ENCODE results near the gene VPS33A. TPM values are rescaled to one million over a fixed set of nuclear protein-coding genes. Genes with fewer than 3 reads are reported as not detected.

The VPS33A gene
- total RNA-seq, 1 donor from 2014 or later: 16.9 TPM

DNA sequence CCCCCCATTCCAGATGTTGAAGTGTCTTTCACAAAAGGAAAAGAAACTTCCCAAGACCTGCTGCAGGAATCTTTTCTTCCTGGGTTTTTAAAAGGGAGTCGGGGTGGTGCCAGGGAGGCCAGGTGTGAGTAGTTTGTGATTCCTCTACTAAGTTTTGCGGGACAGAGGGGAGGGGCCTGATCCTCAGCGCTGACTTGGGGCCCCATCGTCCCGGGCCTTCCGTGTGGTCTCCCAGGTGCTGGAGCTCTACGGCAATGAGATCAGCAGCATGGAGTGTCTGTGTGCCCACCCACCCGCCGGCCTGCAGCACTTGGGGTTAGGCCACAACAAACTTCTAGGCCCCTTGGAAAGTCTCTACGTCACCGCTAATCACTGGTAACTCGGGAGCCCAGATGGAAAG, 78.8 kb downstream of the VPS33A start:
- H3K4me3 Mint-ChIP-seq (ENCODE audit: unreplicated experiment): no peak overlapping the region
- H3K27me3 Mint-ChIP-seq (ENCODE audit: low read depth): peaks cover 1% of the 10 kb centered on the region
- no peaks in the 10 kb centered on the region for H3K9me3 Mint-ChIP-seq (ENCODE audit: low read depth)
- peaks cover 3% of the 10 kb centered on the region for H3K4me1 Mint-ChIP-seq (ENCODE audit: low read depth)
- no peaks in the 10 kb centered on the region for H3K36me3 Mint-ChIP-seq (ENCODE audit: low read depth)
- TF ChIP-seq, protein P1, sequence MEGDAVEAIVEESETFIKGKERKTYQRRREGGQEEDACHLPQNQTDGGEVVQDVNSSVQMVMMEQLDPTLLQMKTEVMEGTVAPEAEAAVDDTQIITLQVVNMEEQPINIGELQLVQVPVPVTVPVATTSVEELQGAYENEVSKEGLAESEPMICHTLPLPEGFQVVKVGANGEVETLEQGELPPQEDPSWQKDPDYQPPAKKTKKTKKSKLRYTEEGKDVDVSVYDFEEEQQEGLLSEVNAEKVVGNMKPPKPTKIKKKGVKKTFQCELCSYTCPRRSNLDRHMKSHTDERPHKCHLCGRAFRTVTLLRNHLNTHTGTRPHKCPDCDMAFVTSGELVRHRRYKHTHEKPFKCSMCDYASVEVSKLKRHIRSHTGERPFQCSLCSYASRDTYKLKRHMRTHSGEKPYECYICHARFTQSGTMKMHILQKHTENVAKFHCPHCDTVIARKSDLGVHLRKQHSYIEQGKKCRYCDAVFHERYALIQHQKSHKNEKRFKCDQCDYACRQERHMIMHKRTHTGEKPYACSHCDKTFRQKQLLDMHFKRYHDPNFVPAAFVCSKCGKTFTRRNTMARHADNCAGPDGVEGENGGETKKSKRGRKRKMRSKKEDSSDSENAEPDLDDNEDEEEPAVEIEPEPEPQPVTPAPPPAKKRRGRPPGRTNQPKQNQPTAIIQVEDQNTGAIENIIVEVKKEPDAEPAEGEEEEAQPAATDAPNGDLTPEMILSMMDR (IDR thresholded peaks at IDR 0.05): no peak
- H3K27ac Mint-ChIP-seq (ENCODE audit: unreplicated experiment): no peak overlapping the region
- no peak for DNase-seq (ENCODE audit: low spot score)

- H3K4me1 Mint-ChIP-seq (ENCODE audit: low read depth): peaks cover 5% of the 10 kb centered on the region
- DNase-seq (ENCODE audit: low spot score): no peak
- H3K36me3 Mint-ChIP-seq (ENCODE audit: low read depth): no peaks in the 10 kb centered on the region
- no peaks in the 10 kb centered on the region for H3K9me3 Mint-ChIP-seq (ENCODE audit: low read depth)
- H3K4me3 Mint-ChIP-seq (ENCODE audit: unreplicated experiment): no peak overlapping the region
- H3K27ac Mint-ChIP-seq (ENCODE audit: unreplicated experiment): no peak overlapping the region
- H3K27me3 Mint-ChIP-seq (ENCODE audit: low read depth): no peaks in the 10 kb centered on the region
- TF ChIP-seq, protein P1 (IDR thresholded peaks at IDR 0.05): no peak
These were observed 80.7 kb downstream of the VPS33A start for GRCh38 chr12:122185494-122186082.

- TF ChIP-seq, protein P1 (IDR thresholded peaks at IDR 0.05): no peak
- no peaks in the 10 kb centered on the region for H3K27me3 Mint-ChIP-seq (ENCODE audit: low read depth)
- H3K4me3 Mint-ChIP-seq (ENCODE audit: unreplicated experiment): no peak overlapping the region
- H3K27ac Mint-ChIP-seq (ENCODE audit: unreplicated experiment): no peak overlapping the region
- H3K9me3 Mint-ChIP-seq (ENCODE audit: low read depth): no peaks in the 10 kb centered on the region
- peaks cover 7% of the 10 kb centered on the region for H3K4me1 Mint-ChIP-seq (ENCODE audit: low read depth)
- no peak for DNase-seq (ENCODE audit: low spot score)
- no peaks in the 10 kb centered on the region for H3K36me3 Mint-ChIP-seq (ENCODE audit: low read depth)
These were observed 81.2 kb downstream of the VPS33A start for GRCh38 chr12:122185079-122185478.

DNA sequence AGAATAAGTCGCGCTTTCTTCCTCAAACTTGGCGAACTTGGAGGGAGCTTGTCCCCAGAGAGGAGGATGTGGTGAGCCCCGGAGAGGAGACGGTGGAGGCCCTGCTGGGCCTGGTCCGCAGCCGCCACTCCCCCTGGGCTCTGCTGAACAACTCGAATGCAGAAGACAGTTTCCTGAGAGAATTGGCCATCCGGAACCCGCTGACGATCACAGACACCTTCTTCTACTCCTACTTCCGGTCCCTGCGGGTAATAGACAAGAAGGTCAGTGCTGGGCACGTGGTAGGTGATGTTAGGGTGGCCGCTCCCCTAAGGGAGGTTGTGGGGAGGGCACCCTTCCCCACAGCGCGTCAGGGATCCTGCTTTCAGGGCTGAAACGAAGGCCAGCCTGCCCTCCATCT, 81.8 kb downstream of the VPS33A start:
- Mint-ChIP-seq H3K27ac (ENCODE audit: unreplicated experiment) (no peak overlapping the region), H3K36me3 (ENCODE audit: low read depth) (no peaks in the 10 kb centered on the region), H3K4me3 (ENCODE audit: unreplicated experiment) (no peak overlapping the region), H3K27me3 (ENCODE audit: low read depth) (no peaks in the 10 kb centered on the region), H3K4me1 (ENCODE audit: low read depth) (peaks cover 7% of the 10 kb centered on the region), H3K9me3 (ENCODE audit: low read depth) (no peaks in the 10 kb centered on the region)
- no peak for DNase-seq (ENCODE audit: low spot score)
- TF ChIP-seq, protein P1 (IDR thresholded peaks at IDR 0.05): no peak

DNA sequence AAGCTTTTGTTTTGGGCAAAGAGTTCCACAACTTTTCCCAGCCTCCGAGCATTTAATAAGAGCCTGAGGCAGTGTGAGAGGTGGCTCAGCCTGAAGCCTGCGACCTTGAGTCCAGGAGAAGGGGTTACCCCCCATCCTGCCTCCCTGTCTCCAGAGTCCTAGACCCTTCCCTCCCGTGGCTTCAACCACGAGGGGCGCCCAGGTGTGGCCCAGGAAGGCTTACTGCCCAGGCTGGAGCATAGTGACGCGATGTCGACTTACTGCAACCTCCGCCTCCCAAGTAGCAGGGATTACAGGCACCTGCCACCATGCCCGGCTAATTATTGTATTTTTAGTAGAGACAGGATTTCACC, 82.7 kb downstream of the VPS33A start:
- no peak for DNase-seq (ENCODE audit: low spot score)
- H3K36me3 Mint-ChIP-seq (ENCODE audit: low read depth): peaks cover 1% of the 10 kb centered on the region
- TF ChIP-seq, protein P1 (IDR thresholded peaks at IDR 0.05): no peak
- peaks cover 7% of the 10 kb centered on the region for H3K4me1 Mint-ChIP-seq (ENCODE audit: low read depth)
- no peak overlapping the region for H3K27ac Mint-ChIP-seq (ENCODE audit: unreplicated experiment)
- no peaks in the 10 kb centered on the region for H3K27me3 Mint-ChIP-seq (ENCODE audit: low read depth)
- H3K9me3 Mint-ChIP-seq (ENCODE audit: low read depth): no peaks in the 10 kb centered on the region
- H3K4me3 Mint-ChIP-seq (ENCODE audit: unreplicated experiment): peak overlapping the region; percentile 70

Data from chondrocyte (in vitro differentiated cells).